HepG2 (cell line): Measurements from ENCODE around the gene PRICKLE2. TPM values are rescaled to one million over a fixed set of nuclear protein-coding genes. Genes with fewer than 3 reads are reported as not detected.

Experiments used
- KLF15 ChIP-seq: sonication (generic); formaldehyde crosslinking; IDR thresholded peaks from 2 replicates; pipeline ENCODE4 v1.8.1; 2023; ENCODE audit warnings: borderline replicate concordance, mild to moderate bottlenecking, inconsistent platforms, missing genetic modification reagents, mixed read lengths
- SAP130 ChIP-seq: IDR thresholded peaks from 2 replicates; pipeline ENCODE4 v1.6.1; 2016; ENCODE audit warnings: low read depth
- ZNF138 ChIP-seq: sonication (generic); formaldehyde crosslinking; IDR thresholded peaks from 2 replicates; pipeline ENCODE4 v1.5.0; 2020; ENCODE audit warnings: mild to moderate bottlenecking, low read depth, missing genetic modification reagents
- polyA plus RNA-seq, 8 experiments: library from polyadenylated mRNA; depleted of rRNA in 3 of 8; stranded (reverse) in 7 of 8; unstranded in 1 of 8; fragments of >200 nt; fragmentation: Illumina TruSeq in 4 of 8; extraction: Trizol in 4 of 8; gene quantifications; 2 replicates each; pipeline versions ENCODE4 v1.2.1 to v1.2.3, GENCODE V29; 2011 to 2016; ENCODE audit warnings: low read depth in 4 of 8, missing spikeins in 1 of 8, mixed read lengths in 1 of 8; ENCODE audit not compliant: insufficient read depth in 1 of 8
- total RNA-seq, 5 experiments: library from RNA; depleted of rRNA; stranded (reverse); fragments of >200 nt; fragmentation: Illumina TruSeq; extraction: Trizol; gene quantifications; 2 replicates each; pipeline ENCODE4 v1.2.3, GENCODE V29; 2016; ENCODE audit warnings: low read depth in 1 of 5
- TF ChIP-seq, protein P1 (sequence below), 2 experiments: sonication (generic) in 1 of 2; formaldehyde crosslinking in 1 of 2; IDR thresholded peaks; 2 replicates each; pipeline versions ENCODE4 v1.4.0 to v1.6.1; 2018 to 2020; ENCODE audit warnings: missing genetic modification reagents in 2 of 2, borderline replicate concordance in 1 of 2, low read depth in 1 of 2, mild to moderate bottlenecking in 1 of 2, missing biosample characterization in 1 of 2
- TF ChIP-seq, protein P2 (sequence below): IDR thresholded peaks from 2 replicates; pipeline ENCODE4 v1.6.1; 2016; ENCODE audit warnings: low read depth, control low read depth
- TF ChIP-seq, protein P3 (sequence below): sonication (generic); formaldehyde crosslinking; IDR thresholded peaks from 2 replicates; pipeline ENCODE4 v1.4.0; 2020; ENCODE audit warnings: missing genetic modification reagents
- TF ChIP-seq, protein P4 (sequence below): sonication (generic); formaldehyde crosslinking; IDR thresholded peaks from 2 replicates; pipeline ENCODE4 v1.5.1; 2020; ENCODE audit warnings: missing genetic modification reagents, mild to moderate bottlenecking, borderline replicate concordance
- TF ChIP-seq, protein P5 (sequence below): sonication (generic); formaldehyde crosslinking; IDR thresholded peaks from 2 replicates; pipeline ENCODE4 v1.5.1; 2020; ENCODE audit warnings: missing genetic modification reagents, mild to moderate bottlenecking, borderline replicate concordance
- TF ChIP-seq, protein P6 (sequence below): sonication (generic); formaldehyde crosslinking; conservative IDR thresholded peaks from 2 replicates; pipeline ENCODE4 v1.4.0; 2020; ENCODE audit warnings: missing genetic modification reagents

PRICKLE2 gene
- total and polyA plus RNA-seq, 2 of the 13 experiments (the other 11 are each of a cell fraction or from before 2014, with no cell fraction given), result 0.01 to 0.07 TPM

DNA sequence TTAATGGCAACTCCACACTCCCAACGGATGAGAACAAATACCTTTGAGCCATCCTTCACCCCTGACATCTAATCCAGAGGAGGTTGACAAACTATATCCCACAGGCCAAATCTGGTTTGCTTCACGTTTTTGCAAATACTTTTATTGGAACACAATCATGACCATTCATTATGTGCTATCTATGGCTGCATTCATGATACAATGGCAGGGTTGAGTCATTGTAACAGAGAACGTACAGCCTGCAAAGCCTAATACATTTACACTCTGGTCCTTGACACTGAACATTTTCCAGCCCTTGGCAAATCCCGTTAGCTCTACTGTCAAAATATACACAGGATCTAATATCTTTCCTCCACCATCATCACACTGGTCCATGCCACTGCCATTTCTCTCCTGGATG lies 7.6 kb upstream of the PRICKLE2 start (continued):
- TF ChIP-seq, protein P1, sequence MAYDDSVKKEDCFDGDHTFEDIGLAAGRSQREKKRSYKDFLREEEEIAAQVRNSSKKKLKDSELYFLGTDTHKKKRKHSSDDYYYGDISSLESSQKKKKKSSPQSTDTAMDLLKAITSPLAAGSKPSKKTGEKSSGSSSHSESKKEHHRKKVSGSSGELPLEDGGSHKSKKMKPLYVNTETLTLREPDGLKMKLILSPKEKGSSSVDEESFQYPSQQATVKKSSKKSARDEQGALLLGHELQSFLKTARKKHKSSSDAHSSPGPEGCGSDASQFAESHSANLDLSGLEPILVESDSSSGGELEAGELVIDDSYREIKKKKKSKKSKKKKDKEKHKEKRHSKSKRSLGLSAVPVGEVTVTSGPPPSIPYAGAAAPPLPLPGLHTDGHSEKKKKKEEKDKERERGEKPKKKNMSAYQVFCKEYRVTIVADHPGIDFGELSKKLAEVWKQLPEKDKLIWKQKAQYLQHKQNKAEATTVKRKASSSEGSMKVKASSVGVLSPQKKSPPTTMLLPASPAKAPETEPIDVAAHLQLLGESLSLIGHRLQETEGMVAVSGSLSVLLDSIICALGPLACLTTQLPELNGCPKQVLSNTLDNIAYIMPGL (CRISPR knock-in tag; IDR thresholded peaks at IDR 0.05; ENCODE audit: borderline replicate concordance in 1 of 2, low read depth in 1 of 2), result no peak
- TF ChIP-seq, protein P2, sequence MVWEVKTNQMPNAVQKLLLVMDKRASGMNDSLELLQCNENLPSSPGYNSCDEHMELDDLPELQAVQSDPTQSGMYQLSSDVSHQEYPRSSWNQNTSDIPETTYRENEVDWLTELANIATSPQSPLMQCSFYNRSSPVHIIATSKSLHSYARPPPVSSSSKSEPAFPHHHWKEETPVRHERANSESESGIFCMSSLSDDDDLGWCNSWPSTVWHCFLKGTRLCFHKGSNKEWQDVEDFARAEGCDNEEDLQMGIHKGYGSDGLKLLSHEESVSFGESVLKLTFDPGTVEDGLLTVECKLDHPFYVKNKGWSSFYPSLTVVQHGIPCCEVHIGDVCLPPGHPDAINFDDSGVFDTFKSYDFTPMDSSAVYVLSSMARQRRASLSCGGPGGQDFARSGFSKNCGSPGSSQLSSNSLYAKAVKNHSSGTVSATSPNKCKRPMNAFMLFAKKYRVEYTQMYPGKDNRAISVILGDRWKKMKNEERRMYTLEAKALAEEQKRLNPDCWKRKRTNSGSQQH (CRISPR knock-in tag), result no peak
- no peak for TF ChIP-seq ZNF138 (CRISPR knock-in tag)
- TF ChIP-seq, protein P3, sequence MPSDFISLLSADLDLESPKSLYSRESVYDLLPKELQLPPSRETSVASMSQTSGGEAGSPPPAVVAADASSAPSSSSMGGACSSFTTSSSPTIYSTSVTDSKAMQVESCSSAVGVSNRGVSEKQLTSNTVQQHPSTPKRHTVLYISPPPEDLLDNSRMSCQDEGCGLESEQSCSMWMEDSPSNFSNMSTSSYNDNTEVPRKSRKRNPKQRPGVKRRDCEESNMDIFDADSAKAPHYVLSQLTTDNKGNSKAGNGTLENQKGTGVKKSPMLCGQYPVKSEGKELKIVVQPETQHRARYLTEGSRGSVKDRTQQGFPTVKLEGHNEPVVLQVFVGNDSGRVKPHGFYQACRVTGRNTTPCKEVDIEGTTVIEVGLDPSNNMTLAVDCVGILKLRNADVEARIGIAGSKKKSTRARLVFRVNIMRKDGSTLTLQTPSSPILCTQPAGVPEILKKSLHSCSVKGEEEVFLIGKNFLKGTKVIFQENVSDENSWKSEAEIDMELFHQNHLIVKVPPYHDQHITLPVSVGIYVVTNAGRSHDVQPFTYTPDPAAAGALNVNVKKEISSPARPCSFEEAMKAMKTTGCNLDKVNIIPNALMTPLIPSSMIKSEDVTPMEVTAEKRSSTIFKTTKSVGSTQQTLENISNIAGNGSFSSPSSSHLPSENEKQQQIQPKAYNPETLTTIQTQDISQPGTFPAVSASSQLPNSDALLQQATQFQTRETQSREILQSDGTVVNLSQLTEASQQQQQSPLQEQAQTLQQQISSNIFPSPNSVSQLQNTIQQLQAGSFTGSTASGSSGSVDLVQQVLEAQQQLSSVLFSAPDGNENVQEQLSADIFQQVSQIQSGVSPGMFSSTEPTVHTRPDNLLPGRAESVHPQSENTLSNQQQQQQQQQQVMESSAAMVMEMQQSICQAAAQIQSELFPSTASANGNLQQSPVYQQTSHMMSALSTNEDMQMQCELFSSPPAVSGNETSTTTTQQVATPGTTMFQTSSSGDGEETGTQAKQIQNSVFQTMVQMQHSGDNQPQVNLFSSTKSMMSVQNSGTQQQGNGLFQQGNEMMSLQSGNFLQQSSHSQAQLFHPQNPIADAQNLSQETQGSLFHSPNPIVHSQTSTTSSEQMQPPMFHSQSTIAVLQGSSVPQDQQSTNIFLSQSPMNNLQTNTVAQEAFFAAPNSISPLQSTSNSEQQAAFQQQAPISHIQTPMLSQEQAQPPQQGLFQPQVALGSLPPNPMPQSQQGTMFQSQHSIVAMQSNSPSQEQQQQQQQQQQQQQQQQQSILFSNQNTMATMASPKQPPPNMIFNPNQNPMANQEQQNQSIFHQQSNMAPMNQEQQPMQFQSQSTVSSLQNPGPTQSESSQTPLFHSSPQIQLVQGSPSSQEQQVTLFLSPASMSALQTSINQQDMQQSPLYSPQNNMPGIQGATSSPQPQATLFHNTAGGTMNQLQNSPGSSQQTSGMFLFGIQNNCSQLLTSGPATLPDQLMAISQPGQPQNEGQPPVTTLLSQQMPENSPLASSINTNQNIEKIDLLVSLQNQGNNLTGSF (CRISPR knock-in tag), result no peak
- TF ChIP-seq, protein P4, sequence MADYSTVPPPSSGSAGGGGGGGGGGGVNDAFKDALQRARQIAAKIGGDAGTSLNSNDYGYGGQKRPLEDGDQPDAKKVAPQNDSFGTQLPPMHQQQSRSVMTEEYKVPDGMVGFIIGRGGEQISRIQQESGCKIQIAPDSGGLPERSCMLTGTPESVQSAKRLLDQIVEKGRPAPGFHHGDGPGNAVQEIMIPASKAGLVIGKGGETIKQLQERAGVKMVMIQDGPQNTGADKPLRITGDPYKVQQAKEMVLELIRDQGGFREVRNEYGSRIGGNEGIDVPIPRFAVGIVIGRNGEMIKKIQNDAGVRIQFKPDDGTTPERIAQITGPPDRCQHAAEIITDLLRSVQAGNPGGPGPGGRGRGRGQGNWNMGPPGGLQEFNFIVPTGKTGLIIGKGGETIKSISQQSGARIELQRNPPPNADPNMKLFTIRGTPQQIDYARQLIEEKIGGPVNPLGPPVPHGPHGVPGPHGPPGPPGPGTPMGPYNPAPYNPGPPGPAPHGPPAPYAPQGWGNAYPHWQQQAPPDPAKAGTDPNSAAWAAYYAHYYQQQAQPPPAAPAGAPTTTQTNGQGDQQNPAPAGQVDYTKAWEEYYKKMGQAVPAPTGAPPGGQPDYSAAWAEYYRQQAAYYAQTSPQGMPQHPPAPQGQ (CRISPR knock-in tag), result no peak
- TF ChIP-seq SAP130 (CRISPR knock-in tag), result no peak
- TF ChIP-seq, protein P5, sequence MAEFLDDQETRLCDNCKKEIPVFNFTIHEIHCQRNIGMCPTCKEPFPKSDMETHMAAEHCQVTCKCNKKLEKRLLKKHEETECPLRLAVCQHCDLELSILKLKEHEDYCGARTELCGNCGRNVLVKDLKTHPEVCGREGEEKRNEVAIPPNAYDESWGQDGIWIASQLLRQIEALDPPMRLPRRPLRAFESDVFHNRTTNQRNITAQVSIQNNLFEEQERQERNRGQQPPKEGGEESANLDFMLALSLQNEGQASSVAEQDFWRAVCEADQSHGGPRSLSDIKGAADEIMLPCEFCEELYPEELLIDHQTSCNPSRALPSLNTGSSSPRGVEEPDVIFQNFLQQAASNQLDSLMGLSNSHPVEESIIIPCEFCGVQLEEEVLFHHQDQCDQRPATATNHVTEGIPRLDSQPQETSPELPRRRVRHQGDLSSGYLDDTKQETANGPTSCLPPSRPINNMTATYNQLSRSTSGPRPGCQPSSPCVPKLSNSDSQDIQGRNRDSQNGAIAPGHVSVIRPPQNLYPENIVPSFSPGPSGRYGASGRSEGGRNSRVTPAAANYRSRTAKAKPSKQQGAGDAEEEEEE, result no peak
- TF ChIP-seq KLF15 (CRISPR knock-in tag), result no peak
- TF ChIP-seq, protein P6, sequence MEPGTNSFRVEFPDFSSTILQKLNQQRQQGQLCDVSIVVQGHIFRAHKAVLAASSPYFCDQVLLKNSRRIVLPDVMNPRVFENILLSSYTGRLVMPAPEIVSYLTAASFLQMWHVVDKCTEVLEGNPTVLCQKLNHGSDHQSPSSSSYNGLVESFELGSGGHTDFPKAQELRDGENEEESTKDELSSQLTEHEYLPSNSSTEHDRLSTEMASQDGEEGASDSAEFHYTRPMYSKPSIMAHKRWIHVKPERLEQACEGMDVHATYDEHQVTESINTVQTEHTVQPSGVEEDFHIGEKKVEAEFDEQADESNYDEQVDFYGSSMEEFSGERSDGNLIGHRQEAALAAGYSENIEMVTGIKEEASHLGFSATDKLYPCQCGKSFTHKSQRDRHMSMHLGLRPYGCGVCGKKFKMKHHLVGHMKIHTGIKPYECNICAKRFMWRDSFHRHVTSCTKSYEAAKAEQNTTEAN (CRISPR knock-in tag), result no peak
